ENCODE data around the gene BATF2.

The BATF2 gene

DNA sequence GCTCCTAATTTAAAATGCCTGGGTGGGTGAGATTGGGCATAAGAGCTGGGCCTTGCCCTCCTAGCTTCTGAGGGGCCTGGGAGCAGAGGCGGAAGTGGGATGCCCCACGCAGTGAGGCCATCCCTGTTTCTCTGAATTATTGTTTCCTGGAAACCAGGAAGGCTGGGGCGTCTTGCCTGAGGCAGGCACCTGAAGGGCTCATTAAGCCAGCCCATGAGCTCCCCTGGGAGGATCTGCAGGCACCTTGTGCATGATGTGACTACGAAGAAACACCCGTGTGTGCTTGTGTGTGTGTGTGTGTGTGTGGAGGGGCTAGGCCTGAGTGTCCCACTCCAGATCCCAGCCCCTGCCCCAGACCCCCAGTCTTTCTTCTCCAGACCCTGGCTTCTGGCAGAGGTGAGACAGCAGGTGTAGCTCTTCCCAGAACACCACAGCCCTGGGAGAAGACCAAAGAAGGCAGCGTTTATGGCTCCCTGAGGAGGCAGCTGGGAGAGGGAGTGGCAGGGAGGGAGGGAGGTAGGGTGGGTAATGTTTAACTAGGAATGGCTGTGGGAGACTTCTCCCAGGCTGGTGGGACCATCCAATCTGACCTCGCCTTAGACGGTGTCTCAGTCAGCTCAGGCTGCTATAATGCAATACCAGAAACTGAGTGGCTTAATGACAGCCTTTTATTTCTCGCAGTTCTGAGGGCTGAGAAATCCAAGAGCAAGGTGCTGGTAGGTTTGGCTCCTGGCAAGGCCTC is 2.1 kb upstream of the BATF2 start:
- no peak overlapping the region for H3K4me3 ChIP-seq (ENCODE audit: low read depth, low read length)
- TF ChIP-seq, protein P1, sequence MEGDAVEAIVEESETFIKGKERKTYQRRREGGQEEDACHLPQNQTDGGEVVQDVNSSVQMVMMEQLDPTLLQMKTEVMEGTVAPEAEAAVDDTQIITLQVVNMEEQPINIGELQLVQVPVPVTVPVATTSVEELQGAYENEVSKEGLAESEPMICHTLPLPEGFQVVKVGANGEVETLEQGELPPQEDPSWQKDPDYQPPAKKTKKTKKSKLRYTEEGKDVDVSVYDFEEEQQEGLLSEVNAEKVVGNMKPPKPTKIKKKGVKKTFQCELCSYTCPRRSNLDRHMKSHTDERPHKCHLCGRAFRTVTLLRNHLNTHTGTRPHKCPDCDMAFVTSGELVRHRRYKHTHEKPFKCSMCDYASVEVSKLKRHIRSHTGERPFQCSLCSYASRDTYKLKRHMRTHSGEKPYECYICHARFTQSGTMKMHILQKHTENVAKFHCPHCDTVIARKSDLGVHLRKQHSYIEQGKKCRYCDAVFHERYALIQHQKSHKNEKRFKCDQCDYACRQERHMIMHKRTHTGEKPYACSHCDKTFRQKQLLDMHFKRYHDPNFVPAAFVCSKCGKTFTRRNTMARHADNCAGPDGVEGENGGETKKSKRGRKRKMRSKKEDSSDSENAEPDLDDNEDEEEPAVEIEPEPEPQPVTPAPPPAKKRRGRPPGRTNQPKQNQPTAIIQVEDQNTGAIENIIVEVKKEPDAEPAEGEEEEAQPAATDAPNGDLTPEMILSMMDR (IDR thresholded peaks at IDR 0.05; ENCODE audit: low read depth, low read length) = no peak

DNA sequence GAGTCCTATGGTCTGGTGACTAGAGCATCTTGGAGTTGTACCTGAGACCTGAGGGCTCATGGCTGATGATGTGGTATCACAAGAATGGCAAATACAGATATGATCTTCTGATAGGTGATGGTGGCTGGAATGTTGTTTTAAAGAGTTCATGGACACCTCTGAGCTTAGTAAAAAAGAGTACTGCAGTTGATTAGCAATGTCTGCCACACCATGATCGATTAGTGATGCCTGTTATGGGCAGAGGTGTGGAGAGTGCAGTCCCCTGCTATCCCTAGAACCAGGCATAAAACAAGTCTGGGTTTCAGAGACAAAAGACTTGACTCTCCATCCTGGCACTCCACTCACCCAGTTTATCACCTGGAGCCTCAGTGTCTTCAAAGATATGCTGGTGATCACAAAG is 1.4 kb upstream of the BATF2 start:
- TF ChIP-seq, protein P1 (IDR thresholded peaks at IDR 0.05; ENCODE audit: low read depth, low read length) = no peak
- no peak overlapping the region for H3K4me3 ChIP-seq (ENCODE audit: low read depth, low read length)

DNA sequence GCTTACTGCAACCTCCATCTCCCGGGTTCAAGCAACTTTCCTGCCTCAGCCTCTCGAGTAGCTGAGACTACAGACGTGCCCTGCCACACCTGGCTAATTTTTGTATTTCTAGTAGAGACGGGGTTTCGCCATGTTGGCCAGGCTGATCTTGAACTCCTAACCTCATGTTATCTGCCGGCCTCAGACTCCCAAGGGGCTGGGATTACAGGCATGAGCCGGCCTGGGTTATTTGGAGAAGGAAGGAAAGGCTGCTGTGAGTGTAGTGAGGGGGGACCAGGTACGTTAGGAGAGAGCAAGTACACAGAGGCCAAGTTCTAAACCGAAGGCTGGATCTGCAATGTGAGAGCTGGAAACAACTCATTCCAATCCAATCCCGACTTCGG is 453 bp downstream of the BATF2 start:
- peak overlapping the region; percentile 54 for H3K4me3 ChIP-seq (ENCODE audit: low read depth, low read length)
- TF ChIP-seq, protein P1 (IDR thresholded peaks at IDR 0.05; ENCODE audit: low read depth, low read length) = no peak

DNA sequence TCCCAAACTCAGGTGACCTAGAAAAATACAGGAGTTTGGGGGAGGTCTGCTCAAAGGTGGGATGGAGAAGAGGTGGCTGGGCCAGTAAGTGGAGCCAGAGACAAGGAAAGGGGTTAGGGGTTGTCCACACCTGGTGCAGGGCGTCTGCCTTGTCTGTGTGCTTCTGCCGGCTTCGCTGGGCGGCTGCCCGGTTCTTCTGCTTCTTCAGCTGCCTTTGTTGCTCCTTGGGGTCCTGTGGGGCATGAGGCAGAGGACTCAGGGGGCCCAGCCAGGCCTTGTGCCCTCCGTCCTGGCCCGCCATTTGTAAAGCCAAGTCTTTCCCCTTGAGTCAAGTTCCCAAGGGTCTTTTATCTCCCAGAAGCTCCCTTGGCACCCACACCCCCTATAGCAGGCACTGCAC is 2.5 kb downstream of the BATF2 start:
- H3K4me3 ChIP-seq (ENCODE audit: low read depth, low read length) = no peak overlapping the region
- TF ChIP-seq, protein P1 (IDR thresholded peaks at IDR 0.05; ENCODE audit: low read depth, low read length) = no peak

DNA sequence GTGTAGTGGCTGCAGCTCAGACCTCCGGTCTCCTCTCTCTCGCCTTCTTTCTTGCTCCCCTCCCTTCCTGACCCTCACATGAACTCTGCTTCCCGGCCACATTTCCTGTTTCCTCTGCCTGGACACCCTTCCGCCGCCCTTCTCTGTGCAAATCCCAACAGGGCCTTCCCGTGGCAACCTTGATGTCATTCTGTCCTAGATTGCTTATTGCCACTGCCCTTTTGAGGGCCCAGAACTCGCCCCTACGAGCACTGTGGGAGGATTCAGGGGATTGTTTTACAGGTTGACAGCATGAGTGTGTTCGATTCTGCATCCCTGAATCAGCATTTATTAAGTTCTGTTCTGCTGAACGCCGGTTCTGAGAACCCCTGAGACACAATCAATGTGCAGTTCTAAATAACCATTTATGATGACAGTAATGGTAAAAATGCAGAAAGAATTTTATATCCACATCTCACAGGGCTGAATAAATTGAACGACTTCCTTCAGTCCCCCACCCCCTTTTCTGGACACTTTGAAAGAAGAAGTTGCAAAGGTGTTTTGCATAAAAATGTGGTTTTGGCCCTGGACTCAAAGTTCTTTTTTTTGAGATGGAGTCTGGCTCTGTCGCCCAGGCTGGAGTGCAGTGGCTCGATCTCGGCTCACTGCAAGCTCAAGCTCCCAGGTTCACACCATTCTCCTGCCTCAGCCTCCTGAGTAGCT is 6.4 kb downstream of the BATF2 start:
- TF ChIP-seq, protein P1 (IDR thresholded peaks at IDR 0.05; ENCODE audit: low read depth, low read length) = no peak
- no peak overlapping the region for H3K4me3 ChIP-seq (ENCODE audit: low read depth, low read length)

DNA sequence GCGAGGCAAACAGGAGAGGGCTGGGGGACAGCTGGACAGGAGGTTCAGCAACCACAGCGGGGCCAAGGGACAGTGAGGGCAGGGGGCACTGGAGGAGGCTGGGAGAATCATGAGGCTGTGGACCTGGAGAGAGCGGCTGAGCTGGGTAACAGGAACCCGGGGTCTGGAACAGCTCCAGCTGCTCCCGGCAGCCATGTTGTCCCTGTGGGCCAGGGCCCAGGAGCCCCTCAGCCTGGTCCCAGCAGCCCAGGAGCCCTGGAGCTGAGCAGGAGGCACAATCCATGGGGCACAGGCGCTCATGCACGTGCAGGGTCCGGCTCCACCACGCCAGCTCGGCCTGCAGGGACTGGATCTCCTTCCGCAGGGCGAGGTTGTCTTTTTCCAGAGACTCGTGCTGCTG is 7.4 kb downstream of the BATF2 start:
- no peak overlapping the region for H3K4me3 ChIP-seq (ENCODE audit: low read depth, low read length)
- TF ChIP-seq, protein P1 (IDR thresholded peaks at IDR 0.05; ENCODE audit: low read depth, low read length) = no peak

Measured in WI38 (cell line).